Stimulated activated CD8-positive, alpha-beta memory T cell treated with anti-CD3 and anti-CD28 coated beads, Interleukin-7, amount 100 ng/mL, for 4 hours (primary cell): ENCODE data around the gene CYP39A1.

Experiments
- DNase-seq, 2 donors: peaks; one replicate each; pipeline ENCODE4 v3.0.0-alpha.2; 2020; ENCODE audit warnings: low read depth in 2 of 2

CYP39A1 gene

DNA sequence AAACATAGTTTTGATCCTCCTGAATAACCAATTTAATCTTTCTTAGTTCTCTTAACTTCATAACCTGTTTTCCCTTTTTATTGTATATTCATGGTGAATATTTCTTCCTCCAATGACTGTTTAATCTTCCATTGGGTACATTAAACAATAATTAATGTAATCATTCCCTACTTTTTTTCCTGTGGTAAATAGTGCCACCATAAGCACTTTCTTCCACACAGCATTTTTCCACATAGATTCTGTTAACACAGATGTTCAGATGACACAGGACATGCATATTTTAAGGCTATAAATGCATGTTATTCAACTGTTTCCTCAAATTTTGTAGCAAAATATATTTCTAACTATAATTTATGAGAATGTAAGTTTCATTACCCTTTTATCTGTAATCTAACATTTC, 61.9 kb downstream of the CYP39A1 start:
- no peak for DNase-seq

DNA sequence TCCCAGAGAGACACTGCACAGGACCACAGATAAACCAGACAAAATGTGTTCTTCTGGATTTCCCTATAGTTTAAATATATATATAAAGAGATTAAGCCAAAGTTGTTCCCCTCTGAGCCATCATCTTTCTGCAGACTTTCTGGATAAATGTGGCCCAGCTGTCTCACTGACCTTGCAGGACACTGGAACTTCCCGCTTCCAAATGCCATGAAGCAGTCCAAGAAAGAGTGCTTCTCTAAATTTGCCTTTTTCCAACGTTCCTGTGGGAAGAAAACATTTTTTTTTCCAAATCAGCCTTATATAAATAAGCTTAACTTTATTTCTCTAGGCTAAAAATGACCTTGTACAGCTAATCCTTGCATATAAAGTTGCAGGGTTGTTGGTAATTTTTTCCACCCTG, 65.7 kb downstream of the CYP39A1 start:
- DNase-seq: no peak

DNA sequence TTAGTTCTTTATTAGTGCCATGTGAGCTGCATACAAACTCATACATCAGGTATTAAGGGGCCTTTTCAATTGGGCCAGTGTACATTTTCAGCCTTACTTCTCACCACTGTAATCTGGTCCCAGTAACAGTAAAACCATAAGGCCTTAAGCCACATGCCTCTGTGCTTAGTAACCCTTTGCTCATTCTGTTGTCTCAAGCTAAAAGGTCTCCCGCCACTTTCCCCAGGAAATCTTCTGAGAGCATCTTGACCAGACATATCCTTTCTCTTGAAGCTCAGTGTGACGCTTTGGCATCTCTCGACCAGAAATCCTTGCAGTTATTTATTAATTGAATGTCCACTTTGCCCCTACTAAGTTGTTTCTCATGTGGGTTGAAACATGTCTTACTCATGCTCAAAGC, 68.0 kb downstream of the CYP39A1 start:
- DNase-seq: no peak

DNA sequence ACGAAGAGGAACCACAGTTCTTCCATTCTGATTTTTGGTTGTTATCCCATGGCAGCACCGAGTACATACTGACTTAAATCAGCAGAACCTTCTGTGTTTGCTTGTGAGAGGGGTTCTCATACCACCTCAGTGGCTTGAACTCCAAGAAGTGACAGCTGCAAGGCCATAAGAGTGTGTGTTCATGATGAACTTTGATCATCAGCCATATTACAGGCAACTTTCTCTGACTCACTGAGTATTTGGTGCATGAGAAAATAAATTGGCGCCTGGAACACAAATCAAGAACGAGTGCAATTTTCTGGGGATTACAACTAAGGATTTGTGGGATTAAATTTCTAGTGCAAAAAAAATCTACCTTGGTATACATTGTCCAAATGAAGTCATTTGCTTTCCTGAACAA, 68.9 kb downstream of the CYP39A1 start:
- DNase-seq: no peak

DNA sequence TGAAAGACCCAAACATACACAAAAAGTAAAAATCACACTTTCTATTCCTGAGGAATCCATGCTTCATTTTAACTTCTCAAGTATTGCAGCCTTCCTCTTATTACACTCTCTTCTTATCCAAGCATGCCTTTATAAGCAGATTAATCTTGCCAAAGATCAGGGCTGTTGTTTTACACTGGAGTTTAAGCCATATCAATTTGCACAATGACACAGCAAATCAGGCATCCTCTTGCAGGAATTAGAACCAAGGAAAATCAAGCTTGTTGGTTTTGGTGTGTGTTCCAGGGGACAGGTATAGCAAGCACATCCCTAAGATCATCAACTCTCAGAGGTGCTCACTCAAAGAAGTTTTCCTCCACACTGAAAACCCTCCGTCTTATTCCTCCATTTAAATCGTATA, 69.5 kb downstream of the CYP39A1 start:
- no peak for DNase-seq

DNA sequence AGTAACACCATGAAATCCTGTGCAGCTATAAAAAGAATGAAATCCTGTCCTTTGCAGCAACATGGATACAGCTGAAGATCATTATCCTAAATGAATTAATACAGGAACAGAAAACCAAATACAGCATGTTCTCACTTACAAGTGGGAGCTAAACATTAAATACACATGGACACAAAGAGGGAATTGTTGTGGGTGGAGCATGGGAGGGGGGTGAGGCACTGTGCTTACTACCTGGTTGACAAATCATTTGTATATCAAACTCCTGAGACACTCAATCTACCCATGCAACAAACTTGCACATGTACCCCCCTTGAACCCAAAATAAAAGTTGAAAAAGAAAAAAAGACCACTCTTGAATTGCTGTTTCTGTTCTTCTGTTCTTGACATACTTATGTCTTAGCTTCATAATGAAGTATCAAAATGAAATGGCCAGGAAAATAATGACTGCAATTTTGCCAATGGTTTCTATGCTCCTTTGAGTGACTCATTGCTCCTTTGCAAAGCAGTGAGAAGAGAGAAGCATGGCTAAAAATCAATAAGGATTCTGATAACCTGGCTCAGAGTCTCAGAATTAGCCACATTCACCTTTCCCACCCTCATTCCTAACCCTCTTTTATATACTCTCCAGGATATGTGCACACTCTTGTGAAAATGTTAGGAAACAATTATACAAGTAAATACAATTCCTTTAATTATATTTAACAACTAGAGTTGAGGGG, 71.0 kb downstream of the CYP39A1 start:
- no peak for DNase-seq

DNA sequence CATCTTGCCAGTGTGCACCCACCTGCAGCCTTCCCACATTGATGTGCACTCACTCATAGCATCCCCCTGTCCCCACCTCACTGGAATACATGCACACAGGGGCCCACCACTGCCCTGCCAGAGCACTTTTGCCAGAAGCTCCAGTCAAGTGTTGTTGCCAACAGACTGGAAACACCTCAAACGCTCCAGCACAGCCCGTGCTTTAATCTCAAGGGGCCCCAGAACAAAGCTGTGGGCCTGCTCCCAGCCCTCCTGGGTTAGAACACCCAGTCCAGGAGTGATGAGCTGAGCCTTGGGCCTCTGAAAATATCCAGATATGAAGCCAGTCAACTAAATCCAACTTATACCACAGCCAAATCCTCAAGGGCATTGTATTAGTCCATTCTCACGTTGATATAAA, 77.1 kb downstream of the CYP39A1 start:
- no peak for DNase-seq

DNA sequence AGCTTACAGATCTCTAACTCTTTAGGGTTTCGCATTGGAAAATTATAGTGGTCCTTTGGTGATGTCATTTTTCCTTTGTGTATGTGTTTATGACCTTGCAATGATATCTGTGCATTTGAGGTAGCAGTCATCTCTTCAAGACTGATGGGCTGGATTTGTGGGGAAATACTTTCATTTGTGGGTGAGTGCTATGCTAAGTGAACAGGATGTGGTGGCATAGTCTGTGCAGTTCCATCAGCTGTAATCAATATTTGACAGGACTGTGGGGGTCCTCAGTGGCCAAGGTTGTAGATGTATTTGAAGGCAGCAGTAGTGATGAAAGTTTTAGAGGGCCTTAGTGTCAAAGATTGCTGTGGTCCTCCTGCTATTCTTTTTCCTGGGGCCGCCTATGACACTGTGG, 79.5 kb downstream of the CYP39A1 start:
- no peak for DNase-seq

DNA sequence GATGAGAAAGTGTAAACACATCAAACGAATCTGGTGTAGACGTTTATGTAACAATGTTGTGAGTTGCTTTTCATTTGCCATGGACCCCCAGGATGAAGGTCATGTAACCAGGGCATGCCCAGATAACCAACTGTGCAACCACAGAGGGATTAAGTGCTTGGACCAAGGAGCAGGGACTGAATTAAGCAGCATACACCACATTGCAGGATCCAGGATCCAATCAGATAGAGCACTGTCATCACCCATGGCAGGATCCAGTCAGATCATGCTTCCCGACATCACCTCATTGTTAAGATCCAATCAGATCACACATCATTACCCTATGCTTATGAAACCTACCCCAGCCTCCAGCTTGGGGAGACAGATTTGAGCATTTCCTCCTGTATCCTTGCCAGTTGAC, 87.1 kb downstream of the CYP39A1 start:
- no peak for DNase-seq

DNA sequence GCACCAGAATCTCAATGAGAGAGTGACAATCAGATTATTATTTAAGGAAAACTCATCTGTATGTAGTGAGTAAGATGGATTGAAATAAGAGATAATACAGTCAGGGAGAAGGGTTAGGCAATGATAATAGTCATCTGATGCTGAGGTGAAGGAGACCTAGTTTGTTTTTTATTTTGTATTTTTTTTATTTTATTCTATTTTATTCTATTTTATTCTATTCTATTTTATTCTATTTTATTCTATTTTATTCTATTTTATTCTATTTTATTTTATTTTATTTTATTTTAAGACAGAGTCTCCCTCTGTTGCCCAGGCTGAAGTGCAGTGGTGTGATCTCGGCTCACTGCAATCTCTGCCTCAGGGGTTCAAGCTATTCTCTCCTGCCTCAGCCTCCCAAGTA, 88.7 kb downstream of the CYP39A1 start:
- DNase-seq: no peak

DNA sequence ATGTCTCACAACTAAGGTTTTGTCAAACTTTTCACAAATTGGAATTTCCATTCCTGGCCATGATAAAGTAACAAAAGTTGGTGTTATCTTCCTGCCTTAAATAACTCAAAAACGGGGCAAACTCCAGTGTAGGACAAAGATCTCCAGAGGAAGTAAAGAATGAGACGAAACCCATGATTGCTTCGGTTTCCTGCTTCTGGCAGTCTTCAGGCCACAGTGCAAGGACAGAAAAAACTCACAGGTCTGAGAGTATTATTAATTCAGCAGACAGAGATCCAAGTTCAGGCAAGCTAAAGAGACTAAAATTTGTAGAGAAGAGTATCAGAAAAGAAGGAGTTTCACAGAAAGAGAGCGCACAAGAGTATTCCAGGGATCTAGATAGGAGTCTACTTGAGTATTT, 96.6 kb downstream of the CYP39A1 start:
- DNase-seq: no peak

DNA sequence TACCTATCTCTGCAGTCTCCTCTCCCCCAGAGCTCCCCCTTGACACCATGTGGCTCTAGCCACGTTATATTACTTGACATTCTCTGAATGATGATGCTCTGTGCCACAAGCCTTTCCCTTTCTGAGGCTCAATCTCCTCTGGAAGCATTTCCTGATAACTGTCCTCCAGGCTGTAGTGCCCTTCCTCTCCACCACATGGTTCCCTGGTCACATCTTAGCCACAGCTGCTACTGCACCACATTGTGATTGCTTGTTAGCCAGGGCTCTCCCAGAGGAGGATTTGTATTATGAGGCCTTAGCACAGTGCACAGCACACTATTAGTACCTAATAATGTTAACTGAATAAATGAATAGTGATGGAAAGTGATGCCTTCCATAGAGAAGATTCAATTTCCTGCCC, 97.5 kb downstream of the CYP39A1 start:
- DNase-seq: no peak

DNA sequence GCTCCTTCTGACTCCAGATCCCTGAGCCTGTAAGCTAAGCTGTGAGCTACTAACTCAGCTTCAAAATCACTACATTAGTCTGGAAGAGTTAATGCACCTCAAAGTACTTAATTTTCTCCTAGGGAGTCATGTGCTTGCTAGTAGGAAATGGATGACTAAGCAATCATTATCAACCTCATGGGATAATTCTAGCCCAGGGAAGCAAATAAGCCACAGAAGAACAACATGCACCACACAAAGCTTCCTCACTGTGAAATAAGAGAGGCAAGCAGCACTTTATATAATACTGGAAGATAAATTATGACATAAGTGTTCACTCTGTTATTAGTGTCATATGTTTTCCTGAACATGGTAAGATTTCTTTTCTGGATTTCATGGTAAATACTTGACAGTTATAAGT, 103.5 kb downstream of the CYP39A1 start:
- DNase-seq: no peak

DNA sequence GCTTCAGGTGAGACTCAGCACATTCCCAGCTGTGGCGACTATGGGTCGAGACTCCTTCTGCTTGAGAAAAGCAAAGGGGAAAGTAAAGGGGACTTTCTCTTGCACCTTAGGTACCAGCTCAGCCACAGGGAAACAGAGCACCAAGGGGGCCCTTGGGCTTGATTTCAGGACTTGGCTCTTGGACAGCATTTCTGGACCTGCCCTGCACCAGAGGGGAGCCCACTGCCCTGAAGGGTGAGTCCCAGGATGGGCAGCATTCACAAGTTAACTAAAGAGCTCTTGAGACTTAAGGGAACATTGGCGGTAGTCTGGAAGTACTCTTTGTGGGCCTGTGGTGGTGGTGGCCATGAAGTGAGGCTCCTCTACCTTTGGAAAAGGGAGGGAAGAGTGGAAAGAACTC, 111.1 kb downstream of the CYP39A1 start:
- DNase-seq: no peak

DNA sequence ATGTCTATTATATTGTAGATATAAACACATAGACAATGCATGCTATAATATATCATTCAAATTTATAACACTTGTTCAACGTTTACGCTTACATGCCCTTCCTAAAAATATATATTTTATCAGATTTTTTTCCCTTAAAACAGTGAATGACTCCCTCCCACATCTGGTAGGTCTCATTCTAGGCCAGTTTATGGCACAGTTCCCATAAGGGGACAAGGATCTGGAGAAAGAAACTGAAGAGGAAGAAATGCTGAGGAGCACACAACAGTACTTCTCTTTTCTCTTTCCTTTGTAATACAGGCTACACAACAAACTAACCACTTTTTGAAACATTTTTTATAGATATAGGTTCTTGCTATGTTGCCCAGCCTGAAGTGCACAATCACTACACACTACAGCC, 112.8 kb downstream of the CYP39A1 start:
- no peak for DNase-seq

DNA sequence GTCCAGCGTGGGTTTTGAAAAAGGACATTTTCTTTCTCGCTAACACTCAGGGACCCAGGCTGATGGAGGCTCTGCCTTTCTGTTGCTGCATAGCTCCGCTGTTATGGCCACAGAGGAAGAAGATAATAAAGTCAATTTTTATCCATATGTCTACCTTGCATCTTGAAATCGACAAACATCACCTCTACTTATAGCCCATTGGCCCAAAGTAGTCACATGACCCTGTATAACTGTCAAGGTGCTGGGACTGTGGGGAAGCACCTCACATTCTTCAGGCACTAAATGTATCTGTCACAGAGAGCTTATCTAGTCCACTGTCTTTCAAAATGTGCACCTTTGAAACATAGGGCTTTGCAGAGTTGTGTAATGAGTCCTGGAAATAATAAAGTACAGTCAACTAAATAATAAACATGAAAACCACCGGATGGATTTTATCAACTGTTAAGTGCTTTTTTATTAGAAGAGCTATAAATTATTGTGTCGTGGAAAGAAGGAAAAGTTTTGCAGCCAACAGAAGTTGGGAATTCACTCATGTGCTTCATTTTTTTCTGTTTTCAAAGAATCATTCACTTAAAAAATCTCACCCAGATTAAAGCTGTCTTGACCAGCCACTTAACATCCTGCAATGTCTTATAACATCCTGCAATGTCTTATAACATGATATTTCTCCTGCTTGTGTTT, 113.7 kb downstream of the CYP39A1 start:
- no peak for DNase-seq

DNA sequence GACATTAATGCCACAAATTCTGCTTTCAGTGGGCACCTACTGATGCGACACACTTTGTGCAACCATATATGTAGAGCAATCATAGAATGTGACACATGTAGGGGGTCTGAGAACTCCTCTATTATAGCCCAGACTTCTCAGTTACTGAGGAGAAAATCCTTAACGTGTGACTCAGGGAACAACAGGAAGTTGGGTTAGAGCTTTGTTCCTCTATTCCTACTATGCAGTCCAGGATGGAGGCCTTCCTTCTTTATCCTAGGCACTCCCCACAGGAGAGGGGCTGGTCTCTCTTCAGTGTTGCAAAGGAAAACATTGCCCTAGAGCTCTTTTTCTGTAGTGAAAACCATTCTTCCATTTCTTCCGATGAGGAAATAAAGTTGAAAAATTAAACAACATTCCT, 121.7 kb downstream of the CYP39A1 start:
- DNase-seq: no peak

DNA sequence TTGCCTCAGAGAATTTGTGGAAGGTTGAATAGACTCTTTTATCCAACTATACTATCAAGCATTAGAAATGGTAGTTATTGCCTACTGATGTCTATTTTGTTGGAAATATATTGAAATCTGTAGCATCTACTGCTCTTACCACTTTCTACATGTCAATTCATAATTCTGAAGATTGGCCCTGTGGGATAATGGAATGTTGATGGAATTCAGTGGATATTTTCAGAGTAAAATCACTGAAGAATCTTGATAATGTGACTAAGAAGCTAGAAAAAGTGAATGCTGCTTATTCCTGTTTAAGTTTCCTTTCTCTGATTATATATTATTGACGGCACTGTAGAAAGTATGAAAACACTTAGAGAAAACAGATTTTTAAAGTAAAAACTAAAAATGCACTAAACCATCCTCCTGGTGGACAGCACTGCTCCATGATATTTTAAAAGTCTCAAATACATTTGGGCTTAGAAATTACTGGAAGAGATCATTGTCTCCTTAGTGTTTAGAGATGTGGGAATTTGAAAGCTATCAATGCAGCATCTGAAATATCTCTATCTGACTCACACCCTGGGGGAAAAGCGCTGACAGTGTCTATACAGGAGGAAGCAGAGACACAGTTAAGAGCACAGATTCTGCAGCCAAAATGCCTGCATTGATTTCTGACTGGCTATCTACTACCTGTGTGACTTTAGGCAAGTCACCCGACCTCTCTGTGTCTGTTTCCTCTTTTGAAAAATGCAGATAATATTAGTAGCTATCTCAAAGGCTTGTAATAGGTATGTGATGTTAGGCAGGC, 123.5 kb downstream of the CYP39A1 start:
- no peak for DNase-seq

DNA sequence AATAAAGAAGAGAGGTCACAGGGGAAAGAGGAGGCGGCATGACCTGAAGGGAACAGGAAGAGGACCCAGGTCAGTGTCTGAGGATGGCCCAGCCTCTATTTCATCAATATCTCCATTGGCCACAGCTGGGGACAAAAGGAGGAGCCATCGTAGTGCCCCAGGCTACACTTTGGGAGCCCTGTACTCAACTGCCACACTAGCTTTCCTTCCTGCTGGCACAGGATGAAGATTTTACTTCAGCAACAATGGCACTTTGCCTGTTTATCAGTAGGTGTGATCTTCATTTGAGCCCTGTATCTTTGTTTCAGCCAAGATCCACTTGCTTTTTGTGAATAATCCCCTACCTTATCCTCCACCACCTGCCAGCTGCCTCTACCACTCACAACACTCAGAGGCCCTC, 126.0 kb downstream of the CYP39A1 start:
- DNase-seq: no peak

DNA sequence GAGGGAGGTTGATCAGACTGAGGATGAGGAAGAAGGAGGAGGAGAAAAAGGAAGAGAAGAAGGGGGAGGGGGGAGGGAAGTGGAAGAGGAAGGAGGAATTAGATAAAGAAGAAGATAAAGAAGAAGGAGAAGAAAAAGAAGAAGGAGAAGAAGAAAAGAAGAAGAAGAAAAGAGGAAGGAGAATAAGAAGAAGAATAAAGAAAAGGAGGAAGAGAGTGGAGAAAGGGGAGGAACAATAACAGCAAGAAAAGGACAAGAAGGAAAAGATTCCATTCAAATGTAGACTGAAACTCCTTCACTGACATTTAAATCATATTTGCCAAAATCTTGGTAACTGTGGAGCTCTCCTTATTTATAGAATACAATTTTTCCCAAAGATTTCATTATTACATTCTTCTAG, 127.0 kb downstream of the CYP39A1 start:
- DNase-seq: no peak

DNA sequence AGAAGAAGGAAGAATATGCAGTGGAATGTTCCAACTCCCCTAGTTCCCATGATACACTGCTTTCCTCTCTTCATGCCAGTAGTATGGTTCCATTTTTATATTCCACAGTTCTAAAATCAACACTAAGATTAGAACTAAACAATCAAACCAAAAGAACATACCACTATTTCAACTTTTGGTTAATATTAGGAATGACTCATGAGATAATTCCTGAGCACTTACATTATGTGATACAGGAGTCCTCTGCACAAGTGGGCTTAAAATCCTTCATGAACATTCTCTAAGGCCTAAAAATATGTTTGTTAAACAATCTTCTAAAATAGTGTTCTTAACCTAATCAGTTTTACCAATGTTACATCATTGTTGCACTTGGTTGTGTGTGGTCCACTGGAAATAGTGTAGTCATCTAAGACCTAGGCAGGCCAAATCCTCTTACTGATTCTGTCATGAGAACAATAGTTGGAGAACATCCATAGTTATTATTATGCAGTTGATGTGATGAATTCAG, 131.1 kb downstream of the CYP39A1 start:
- DNase-seq: no peak

DNA sequence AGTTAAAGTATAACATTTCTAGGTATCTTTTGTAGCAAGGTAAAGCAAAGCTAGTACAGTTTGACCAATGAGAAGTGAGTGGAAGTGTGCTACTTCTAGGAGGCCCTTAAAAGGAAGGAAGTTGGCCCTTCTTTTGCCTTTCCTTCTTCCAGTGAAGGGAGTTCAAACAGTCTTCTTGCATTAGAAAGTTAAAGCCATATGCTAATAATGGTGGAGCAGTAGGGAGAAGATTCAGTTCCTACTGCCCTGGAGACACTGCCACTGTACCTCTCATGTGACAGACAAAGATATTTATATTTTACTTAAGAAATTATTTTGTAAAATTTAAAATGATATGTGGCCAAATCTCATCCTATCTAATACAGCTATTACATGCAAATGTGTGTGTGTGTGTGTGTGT, 135.4 kb downstream of the CYP39A1 start:
- no peak for DNase-seq

DNA sequence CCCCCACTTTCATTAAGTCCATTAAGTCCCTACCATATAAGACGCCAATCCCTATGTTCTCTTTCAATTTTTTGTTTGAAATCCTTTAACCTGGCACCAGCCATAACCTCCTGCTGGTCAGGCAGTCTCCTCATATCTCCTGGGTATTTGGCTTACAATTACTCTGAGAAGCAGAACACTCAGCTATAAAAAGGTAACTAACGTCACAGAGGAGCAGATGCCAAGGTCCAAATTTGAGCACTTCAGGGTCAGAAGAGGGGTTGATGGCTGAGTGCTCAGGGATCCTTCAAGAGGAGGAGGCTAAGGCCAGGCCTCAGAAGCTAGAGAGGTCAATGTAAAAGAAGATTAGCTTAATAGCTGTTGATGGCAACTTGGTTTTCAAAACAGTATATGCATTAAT, 139.1 kb downstream of the CYP39A1 start:
- no peak for DNase-seq
